Superior temporal gyrus (tissue), 1 donor: ENCODE measurements around the gene NT5C2.
"Not testable (repeated sequence)": the region's sequence is repeated elsewhere in the genome, so short reads cannot be mapped to it uniquely, and the experiment has no call there.

Experiments
- DNase-seq: peaks from one replicate; pipeline ENCODE4 v3.0.0-alpha.2; 2016; ENCODE audit errors: extremely low spot score

The NT5C2 gene

DNA sequence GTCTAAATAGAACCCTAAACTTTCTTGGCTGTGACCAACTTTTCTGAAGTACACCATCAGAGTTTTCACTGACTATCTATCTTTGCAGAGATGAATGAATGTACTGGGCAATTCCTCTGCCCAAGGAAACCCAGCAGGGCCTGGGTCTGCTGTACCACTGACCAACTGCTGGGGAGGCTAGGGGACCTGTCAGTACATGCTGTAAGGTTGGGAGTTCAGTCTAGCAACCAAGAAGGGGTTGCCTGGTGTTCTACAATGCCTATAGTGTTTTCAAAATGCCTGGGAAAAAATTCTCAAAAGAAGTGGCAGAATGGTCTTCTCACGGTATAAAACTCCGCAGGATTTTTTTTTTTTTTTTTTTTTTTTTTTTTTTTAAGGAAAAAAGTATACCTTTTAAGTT lies 106.3 kb downstream of the NT5C2 start:
- no peak for DNase-seq

DNA sequence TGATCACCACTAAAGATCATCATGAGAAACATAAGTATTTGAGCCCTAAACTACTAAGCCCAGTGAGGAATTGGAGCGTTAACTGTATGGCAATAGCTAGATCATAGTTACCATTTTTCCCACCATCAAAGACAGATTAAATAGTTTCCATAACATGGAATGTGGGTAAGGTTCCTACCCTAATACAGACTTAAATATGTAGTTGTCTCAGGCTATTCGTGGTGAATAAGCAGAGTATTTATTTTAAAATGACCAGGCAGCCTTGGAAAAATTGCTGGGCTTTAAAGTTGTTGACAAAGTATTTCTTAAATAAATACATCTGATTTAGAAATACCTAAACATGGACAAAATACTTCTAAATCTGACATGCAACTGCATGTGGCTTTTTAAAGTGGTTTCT lies 106.8 kb downstream of the NT5C2 start:
- DNase-seq, result no peak

DNA sequence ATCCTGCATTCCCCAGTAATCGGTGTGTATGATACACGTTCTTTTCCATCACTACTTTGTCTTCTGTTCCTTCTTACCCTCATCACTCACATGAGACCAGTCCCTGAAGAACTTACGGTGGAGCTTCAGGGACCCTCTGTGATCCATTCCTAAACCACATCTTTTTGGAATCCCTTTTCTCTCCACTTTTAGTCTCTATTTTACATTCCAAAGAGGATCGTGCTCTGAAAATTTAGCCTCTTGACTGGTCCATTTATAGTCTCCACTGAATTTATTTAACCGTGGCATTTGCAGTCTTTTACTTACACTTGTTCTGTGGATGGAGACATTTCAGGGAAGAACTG lies 109.1 kb downstream of the NT5C2 start:
- DNase-seq, result no peak

DNA sequence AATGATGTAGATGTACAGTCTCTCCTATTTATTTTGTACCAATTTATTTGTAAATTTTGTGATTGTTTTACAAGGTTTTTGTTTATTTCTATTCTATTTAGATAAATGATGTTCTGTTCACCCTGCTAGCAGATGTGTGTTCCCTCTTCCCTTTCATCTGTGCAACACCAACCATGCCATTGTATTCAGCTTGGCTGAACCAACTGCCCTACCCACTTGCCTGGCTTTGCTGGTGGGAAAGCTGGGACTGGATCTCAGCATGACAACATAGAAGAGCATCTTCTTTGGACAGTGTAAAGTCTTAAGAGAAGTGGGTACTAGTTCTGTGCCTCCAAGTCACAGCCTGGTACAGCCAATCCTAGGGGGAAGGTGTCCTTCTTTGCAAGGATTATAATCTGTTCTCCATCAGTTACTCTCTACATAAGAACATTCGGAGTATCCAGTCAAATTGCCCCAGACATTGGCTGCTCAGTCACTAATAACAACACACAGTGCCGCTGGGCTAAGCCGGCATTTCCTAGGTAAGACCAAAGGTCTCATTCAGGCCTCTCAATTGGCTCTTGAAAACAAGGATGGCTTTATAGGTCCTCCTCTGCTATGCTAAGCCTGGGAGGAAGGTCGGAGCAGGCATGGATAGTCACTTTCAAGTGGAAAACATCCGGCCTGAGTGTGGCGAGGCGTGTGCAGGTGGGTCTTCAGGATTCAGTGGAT lies 109.7 kb downstream of the NT5C2 start:
- peak; percentile 77 for DNase-seq

DNA sequence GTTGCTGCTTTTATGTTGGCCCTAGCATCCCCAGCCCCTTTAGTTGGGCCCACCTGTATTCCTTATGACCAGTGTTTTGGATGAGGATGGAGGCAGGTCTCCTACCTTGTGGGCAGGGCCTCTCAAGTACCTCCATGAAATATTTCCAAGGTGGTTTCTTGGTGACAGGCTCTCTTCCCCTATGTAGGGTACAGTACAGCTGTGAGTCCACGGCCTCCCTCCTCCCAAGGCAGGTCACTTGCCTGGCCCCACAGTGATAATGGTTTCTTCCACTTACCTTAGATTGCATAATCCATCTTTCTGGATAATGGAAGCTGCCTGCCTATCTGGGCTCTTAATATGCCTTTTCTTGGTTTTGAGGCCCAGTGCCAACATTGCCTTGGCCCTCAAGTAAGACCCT lies 110.4 kb downstream of the NT5C2 start:
- DNase-seq, result no peak

DNA sequence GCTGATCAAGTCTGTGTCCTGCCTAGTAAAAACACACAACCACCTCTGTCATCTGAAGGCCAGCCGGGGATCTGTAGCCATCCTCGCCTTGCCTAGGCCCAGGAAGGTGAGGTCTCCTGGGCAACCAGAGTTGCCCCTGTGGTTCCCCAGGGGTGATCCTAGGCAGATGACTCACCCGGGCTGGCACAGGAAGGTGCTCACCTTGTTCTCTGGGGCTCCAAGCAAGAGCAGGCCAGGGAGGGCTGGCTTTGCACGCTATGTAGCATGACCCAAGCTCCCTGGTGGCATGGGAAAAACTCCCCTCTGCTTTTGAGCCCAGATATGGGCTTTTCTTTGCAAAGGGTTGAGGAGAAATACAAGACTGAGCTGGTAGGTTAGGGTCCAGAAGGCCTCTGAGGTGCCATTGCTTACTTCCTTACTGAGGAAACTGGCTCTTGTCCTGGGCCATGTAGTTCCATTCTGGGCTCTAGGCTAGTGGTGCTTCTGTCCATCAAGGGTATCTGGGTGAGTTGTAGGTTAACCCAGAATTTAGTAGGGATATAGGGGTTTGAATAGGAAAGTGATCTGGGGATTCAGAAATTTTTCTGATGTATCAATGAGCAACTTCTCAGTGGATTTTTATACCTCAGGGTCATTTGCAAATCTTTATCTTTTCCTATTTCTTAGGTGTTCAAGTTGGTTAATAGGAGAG lies 112.0 kb downstream of the NT5C2 start:
- DNase-seq, result no peak

GRCh38 chr10:103079946-103080345 lies 113.1 kb downstream of the NT5C2 start:
- no peak for DNase-seq

DNA sequence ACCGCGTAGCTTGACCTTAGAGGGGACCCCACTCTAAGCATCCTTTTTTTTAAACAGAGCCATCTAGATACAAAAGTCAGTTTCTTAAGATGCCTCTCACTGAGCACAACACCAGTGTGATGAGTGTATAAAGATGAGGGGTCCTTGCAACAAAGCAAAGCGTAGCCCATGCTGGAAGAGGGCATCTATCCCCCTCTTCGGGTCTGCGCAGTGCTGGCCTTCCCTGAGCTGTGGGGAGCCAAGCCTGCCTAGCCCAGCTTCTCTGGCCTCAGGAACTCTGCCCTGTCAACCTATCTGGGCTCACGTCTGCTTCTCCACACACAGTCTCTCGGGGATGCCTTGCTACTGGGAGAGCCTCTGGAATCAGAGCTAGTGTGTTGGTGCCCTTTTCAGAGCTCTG lies 114.0 kb downstream of the NT5C2 start:
- DNase-seq, result no peak

- no peak for DNase-seq
These were observed 114.4 kb downstream of the NT5C2 start for GRCh38 chr10:103078676-103079075.

- no peak for DNase-seq
These were observed 114.8 kb downstream of the NT5C2 start for GRCh38 chr10:103078309-103078615.

DNA sequence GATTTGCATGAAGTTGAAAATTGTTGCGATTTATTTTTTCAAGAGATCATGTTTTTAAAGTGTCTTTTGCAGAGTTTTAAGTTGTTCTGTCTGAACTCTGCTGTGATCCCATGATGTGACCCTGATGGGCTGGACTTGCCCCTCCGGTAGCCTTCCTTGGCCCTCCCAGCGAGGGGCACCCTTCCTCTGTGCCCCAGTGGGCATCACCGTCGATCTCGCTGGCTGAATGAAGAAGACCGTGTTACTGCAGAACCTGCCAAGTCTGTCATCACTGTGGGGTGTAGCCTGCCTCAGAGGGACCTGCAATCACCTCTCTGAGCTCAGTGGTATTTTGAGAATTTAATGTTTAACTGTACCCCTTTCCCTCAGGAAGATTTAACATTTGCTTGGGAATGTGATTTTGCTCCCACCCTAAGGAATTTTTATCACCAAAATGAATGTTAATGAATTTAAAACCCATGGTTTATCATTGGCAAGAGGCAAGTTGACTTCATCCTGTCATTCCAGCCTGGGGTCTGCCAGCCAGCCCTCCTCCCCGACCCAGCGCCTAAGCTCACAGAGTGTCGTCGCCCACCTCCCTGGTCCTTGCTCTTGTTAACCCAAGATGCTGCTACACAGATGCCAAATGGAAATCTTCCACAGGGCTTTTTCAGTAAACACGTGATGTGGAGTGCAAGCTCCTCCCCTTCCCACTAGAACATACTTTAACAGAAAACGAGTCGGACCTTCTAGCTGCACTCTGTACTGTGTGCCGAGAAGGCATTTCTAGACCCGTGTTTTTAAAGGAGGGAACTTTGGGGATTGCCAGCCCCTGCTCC lies 115.4 kb downstream of the NT5C2 start:
- no peak for DNase-seq

DNA sequence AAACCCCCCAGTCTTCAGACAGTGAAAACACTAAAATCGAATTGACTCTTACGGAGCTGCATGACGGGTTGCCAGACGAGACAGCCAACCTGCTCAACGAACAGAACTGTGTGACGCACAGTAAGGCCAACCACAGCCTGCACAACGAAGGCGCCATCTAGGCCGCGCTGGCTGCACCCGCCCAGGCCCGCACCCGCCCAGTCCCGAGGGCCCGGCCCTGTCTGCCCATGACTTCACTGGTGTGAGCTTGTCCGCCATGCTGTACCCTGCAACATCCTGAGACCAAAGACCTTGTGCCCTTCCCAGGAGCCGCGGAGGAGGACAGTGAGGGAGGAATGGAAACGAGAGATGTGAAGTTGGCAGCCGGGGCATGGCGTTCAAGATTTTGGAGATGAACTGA lies 116.1 kb downstream of the NT5C2 start:
- no peak for DNase-seq

- DNase-seq, result no peak
These were observed 120.2 kb downstream of the NT5C2 start for GRCh38 chr10:103072891-103073290.

- no peak for DNase-seq
These were observed 120.8 kb downstream of the NT5C2 start for GRCh38 chr10:103072276-103072675.

GRCh38 chr10:103069453-103070331 lies 123.4 kb downstream of the NT5C2 start:
- peak; percentile 75 for DNase-seq

GRCh38 chr10:103067956-103068355 lies 125.1 kb downstream of the NT5C2 start:
- DNase-seq, result no peak

DNA sequence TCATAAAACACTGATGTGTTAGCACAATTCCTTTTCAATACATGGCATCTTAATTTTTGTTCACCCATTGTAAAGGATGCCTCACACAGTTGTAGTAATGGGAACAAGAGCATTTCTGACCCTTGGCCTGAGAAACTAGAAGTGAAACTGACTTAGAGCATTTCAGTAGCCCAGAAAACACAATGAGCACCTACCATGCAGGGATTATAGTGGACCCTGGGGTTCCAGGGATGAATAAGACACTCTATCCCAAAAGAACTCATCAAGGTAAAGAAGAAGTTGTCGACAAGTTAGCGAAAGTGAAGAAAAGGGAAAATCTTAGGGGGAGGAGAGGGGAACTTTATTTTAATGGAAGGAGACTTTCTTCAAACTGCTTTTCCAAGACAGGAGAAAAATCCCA lies 125.6 kb downstream of the NT5C2 start:
- DNase-seq, result no peak

GRCh38 chr10:103067099-103067477 lies 126.0 kb downstream of the NT5C2 start:
- DNase-seq, result not testable (repeated sequence)

DNA sequence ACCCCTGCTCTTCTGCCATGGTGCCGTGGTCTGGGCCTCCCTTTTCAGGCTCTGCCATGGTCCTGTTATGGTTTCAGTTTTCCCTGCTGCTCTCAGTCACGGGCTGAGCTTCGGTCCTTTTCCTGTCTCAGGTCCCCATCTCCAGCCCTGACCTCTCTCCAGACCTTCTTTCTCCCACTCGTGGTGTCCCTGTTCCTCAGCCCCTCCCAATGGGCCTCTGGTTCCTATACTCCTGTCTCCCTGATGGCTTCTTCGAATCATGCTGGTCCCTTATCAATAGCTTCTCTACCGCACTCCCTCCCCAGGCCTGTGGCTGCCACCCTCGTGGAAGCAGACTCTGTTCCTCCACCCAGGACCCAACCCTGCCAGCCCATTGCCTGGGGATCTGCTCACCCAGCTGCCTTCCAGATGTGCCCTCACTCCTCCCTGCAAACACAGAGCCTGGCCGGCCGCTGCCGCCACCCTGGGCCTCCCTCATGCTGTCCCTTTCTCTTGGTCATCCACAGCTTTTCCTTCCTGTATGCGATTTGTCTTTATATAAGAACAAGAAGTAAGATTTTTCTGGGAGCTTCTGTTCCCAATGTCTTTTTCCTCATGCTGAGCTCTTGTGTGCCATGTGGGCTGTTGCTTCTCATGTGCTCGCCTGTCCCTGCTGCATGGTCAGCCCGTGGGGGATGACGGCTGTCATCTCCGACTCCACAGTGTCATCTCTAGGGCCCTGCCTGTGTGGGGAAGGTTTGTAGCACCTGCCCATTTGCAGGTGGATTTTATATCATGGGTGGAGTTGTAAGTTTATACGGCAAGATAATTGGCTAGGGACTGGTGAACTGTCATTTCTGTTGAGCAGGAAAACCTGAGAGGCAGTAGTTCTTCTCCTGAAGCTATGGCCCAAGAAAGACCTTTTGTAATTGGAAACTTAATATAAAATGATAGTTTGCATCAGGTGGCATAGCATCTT lies 126.7 kb downstream of the NT5C2 start:
- no peak for DNase-seq

- no peak for DNase-seq
These were observed 128.1 kb downstream of the NT5C2 start for GRCh38 chr10:103064956-103065355.
